OCI-LY3 (cell line): ENCODE data around the gene UBE2L6.

Source experiments
- CTCF ChIP-seq: fragments of 200-600, 300-600 bp; sonication (generic); IDR thresholded peaks from 2 replicates; pipeline ENCODE4 v1.5.1; 2014; ENCODE audit warnings: antibody characterized with exemption, low read length, low read depth
- EZH2phosphoT487 ChIP-seq: fragments of 200-600 bp; shearing (Covaris generic); IDR thresholded peaks from 2 replicates; pipeline ENCODE4 v1.6.1; 2018; ENCODE audit warnings: antibody characterized with exemption, mixed run types, low read depth

- TF ChIP-seq CTCF (no peak), EZH2phosphoT487 (no peak)
Observed at GRCh38 chr11:57584341-57584740, 16.9 kb upstream of the UBE2L6 start.
